Tibial nerve (tissue), 4 donors: ENCODE data around the gene CTBP1. TPM values are rescaled to one million over a fixed set of nuclear protein-coding genes. Genes with fewer than 3 reads are reported as not detected.

Experiments used
- DNase-seq, 2 donors: peaks; one replicate each; pipeline ENCODE4 v3.0.0-alpha.2; 2019; ENCODE audit warnings: low spot score in 2 of 2
- H3K27ac ChIP-seq, 4 donors: fragments of 200-600 bp; sonication (generic) in 3 of 4; one replicate each; pipeline ENCODE4 v1.5.1; 2017 to 2019; ENCODE audit warnings: mild to moderate bottlenecking in 1 of 4
- H3K27me3 ChIP-seq, 2 donors: fragments of 200-600 bp; sonication (generic) in 1 of 2; one replicate each; pipeline versions ENCODE4 v1.5.1 to v1.6.0; 2017 to 2019
- H3K36me3 ChIP-seq, 3 donors: fragments of 200-600 bp; sonication (generic); one replicate each; pipeline ENCODE4 v1.5.1; 2018 to 2019
- H3K4me1 ChIP-seq, 4 donors: fragments of 200-600 bp; sonication (generic) in 3 of 4; one replicate each; pipeline ENCODE4 v1.5.1; 2017 to 2019
- H3K4me3 ChIP-seq, 4 donors: fragments of 200-600 bp; sonication (generic) in 3 of 4; one replicate each; pipeline ENCODE4 v1.5.1; 2017 to 2019; ENCODE audit warnings: mild to moderate bottlenecking in 1 of 4, moderate library complexity in 1 of 4
- H3K9me3 ChIP-seq, 4 donors: fragments of 200-600 bp; sonication (generic) in 3 of 4; one replicate each; pipeline ENCODE4 v1.5.1; 2017 to 2019
- CTCF ChIP-seq, 5 experiments: fragments of 200-600 bp in 3 of 5; fragments of 450-650 bp in 2 of 5; sonication (generic) in 3 of 5; IDR thresholded peaks; one replicate each; pipeline ENCODE4 v1.5.1; 2016 to 2019; ENCODE audit warnings: antibody characterized with exemption in 5 of 5, mild to moderate bottlenecking in 3 of 5, moderate library complexity in 2 of 5
- EP300 ChIP-seq, 2 donors: sonication (generic); formaldehyde crosslinking; IDR thresholded peaks; one replicate each; pipeline ENCODE4 v1.6.1; 2017; ENCODE audit warnings: antibody characterized with exemption in 2 of 2, mild to moderate bottlenecking in 1 of 2
- POLR2A ChIP-seq, 2 donors: fragments of 450-650 bp; IDR thresholded peaks; one replicate each; pipeline ENCODE4 v1.6.1; 2017; ENCODE audit warnings: antibody characterized with exemption in 2 of 2, mild to moderate bottlenecking in 2 of 2, moderate library complexity in 2 of 2
- WGBS, 2 donors: methylation state at CpG; one replicate each; pipeline ENCODE4 v1.1.5; 2018; 5-methylcytosine and 5-hydroxymethylcytosine counted together
- total RNA-seq, 4 donors: library from RNA; depleted of rRNA; stranded (reverse); fragments of >200 nt; gene quantifications; one replicate each; pipeline ENCODE4 v1.1.0, GENCODE V29; 2016

The CTBP1 gene
- total RNA-seq, 4 donors from 2014 or later, result 134 to 255 (median 193) TPM

DNA sequence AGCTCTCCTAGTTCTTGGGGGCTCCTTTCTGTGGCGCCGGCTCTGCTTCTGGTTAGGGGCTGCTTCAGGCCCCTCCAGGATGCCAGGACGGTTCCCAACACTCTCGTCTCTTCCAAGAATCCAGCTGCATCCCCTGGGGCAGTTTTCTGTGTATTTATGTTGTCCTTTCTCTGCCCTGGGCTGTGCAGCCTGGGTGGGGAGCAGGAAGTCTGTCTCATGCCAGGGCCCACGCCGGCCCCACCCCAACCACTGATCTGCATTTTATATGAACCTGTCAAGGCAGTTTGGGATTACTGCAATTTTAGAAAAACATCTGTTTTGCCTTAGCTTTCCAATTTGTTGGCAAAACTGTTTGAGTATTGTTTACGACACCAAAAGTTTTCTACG, 14.6 kb downstream of the CTBP1 start:
- Histone ChIP-seq H3K4me3 (no peak overlapping the region), H3K4me1 (peaks cover 0 to 55% (median 17%) of the 10 kb centered on the region in 4 donors), H3K36me3 (peaks cover 0 to 97% (median 11%) of the 10 kb centered on the region in 3 donors), H3K27me3 (no peaks in the 10 kb centered on the region), H3K27ac (peak overlapping the region in 1 of 4 donors; percentile 68), H3K9me3 (no peaks in the 10 kb centered on the region)
- TF ChIP-seq EP300 (IDR thresholded peaks at IDR 0.05) (no peak), CTCF (IDR thresholded peaks at IDR 0.05) (no peak), POLR2A (IDR thresholded peaks at IDR 0.05) (no peak)
- DNase-seq, result no peak
- 58 to 61% methylated on average over 8 of the region's 8 CpGs for WGBS, 2 donors

- no peak overlapping the region for H3K4me3 ChIP-seq
- H3K9me3 ChIP-seq, result no peaks in the 10 kb centered on the region
- H3K27me3 ChIP-seq, result no peaks in the 10 kb centered on the region
- H3K27ac ChIP-seq, result peak overlapping the region in 2 of 4 donors; percentile 68 to 69
- peaks cover 0 to 50% (median 17%) of the 10 kb centered on the region in 4 donors for H3K4me1 ChIP-seq
- 52 to 63% methylated on average over 25 to 29 of the region's 29 CpGs for WGBS, 2 donors
- peak in 1 of 2 donors; percentile 54 for DNase-seq
- no peak for TF ChIP-seq EP300 (IDR thresholded peaks at IDR 0.05)
- peak; percentile 22 to 67 (median 48) for TF ChIP-seq CTCF (IDR thresholded peaks at IDR 0.05)
- peaks cover 0 to 97% (median 11%) of the 10 kb centered on the region in 3 donors for H3K36me3 ChIP-seq
These were observed 15.2 kb downstream of the CTBP1 start for GRCh38 chr4:1233641-1234308.

- 59 to 66% methylated on average over 22 to 31 of the region's 32 CpGs for WGBS, 2 donors
- Histone ChIP-seq H3K36me3 (peaks cover 0 to 97% (median 10%) of the 10 kb centered on the region in 3 donors), H3K4me1 (peaks cover 0 to 49% (median 17%) of the 10 kb centered on the region in 4 donors), H3K9me3 (no peaks in the 10 kb centered on the region), H3K27ac (peak overlapping the region in 3 of 4 donors; percentile 14 to 68 (median 19)), H3K27me3 (no peaks in the 10 kb centered on the region), H3K4me3 (no peak overlapping the region)
- TF ChIP-seq CTCF (IDR thresholded peaks at IDR 0.05) (no peak), POLR2A (IDR thresholded peaks at IDR 0.05) (no peak), EP300 (IDR thresholded peaks at IDR 0.05) (no peak)
- DNase-seq, result no peak
These were observed 16.0 kb downstream of the CTBP1 start for GRCh38 chr4:1232661-1233621.

- 74 to 85% methylated on average over 15 to 23 of the region's 23 CpGs for WGBS, 2 donors
- no peaks in the 10 kb centered on the region for H3K27me3 ChIP-seq
- no peak overlapping the region for H3K27ac ChIP-seq
- peaks cover 0 to 97% (median 11%) of the 10 kb centered on the region in 3 donors for H3K36me3 ChIP-seq
- DNase-seq, result no peak
- H3K4me1 ChIP-seq, result peaks cover 0 to 52% (median 17%) of the 10 kb centered on the region in 4 donors
- no peak overlapping the region for H3K4me3 ChIP-seq
- no peak for TF ChIP-seq EP300 (IDR thresholded peaks at IDR 0.05)
- no peak for TF ChIP-seq POLR2A (IDR thresholded peaks at IDR 0.05)
- no peaks in the 10 kb centered on the region for H3K9me3 ChIP-seq
These were observed 17.1 kb downstream of the CTBP1 start for GRCh38 chr4:1231637-1232360.

GRCh38 chr4:1230971-1231636, 17.8 kb downstream of the CTBP1 start:
- H3K27ac ChIP-seq, result no peak overlapping the region
- H3K4me3 ChIP-seq, result no peak overlapping the region
- no peak for DNase-seq
- peaks cover 0 to 56% (median 21%) of the 10 kb centered on the region in 4 donors for H3K4me1 ChIP-seq
- peaks cover 0 to 97% (median 11%) of the 10 kb centered on the region in 3 donors for H3K36me3 ChIP-seq
- no peaks in the 10 kb centered on the region for H3K9me3 ChIP-seq
- WGBS, 2 donors, result 92 to 96% methylated on average over 14 to 20 of the region's 20 CpGs
- TF ChIP-seq EP300 (IDR thresholded peaks at IDR 0.05), result no peak
- no peak for TF ChIP-seq POLR2A (IDR thresholded peaks at IDR 0.05)
- no peak for TF ChIP-seq CTCF (IDR thresholded peaks at IDR 0.05)
- H3K27me3 ChIP-seq, result no peaks in the 10 kb centered on the region
